NCI-H187 treated with DMSO at 0.1 percent for 48 hours (cell line): ENCODE measurements around the gene PER2.
A peak's percentile ranks its signal among the peaks of the same experiment; 100 is the strongest.

Experiments used
- DNase-seq: peaks from one replicate; lab custom pipeline; 2025; lab: John Stamatoyannopoulos, UW

PER2 gene

GRCh38 chr2:238230699-238231098 is 57.7 kb downstream of the PER2 start:
- no peak for DNase-seq

GRCh38 chr2:238228700-238229099 is 59.7 kb downstream of the PER2 start:
- DNase-seq: no peak

DNA sequence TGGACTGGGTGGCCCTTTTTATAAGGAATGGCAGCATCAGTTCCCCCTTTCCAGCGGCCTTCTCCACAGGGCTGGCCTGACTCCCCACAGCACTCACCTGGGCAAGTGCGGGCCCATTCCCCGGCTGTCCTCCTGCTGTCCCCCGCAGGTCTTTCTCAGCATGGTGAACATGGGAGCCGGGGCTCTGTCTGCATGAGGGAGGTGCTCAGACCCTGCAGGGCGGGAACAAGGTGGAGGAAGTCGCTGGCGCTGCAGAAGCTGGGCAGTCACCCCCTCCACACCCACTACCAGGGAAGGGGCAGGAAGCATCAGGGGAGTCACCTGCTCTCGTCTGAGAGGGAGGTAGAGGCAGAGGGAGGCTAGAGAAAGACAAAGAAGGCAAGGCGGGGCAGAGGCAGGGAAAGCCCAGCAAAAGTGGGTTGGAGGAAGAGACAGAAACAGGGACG is 60.8 kb downstream of the PER2 start:
- DNase-seq: no peak

DNA sequence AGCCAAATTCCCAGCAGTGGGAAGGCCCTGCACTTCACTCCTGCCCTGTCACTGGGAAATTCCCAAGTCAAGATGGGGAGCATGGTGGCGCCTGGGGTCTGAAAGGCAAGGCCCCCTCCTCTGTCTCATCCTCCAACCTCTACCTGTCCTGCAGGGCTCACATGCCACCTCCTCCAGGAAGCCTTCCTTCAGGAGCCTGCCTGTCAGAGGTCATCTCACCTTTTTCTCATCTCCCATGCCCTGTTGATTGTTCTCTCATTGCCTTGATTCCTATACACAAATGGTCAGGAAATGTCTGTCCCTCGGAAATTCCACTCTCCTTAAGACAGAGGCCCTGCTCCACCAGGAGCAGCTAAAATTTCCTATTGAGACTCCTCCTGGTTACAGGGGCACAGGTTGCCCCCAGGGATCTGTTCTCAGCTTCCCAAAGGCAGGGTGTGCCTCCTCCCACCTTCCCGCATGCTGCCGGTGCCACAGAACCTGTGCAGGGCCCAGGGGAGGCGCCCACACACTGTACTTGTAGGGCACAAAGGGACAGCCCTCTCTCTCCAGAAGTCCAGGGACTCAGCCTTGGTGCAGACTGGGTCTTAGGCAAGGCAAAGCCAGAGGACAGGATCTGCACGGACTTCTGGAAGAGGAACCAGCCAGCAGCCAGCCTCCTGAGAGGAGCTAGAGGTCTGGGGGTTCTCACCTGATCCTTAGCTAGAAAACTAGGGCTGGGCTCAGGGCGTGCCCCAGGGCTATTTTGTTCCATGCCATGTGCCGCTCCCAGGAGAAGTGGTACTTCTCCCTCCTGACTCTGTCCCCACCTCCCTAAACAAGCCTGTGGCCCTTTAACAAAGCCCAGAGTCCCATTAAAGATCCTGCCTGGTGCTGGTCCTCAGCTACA is 61.5 kb downstream of the PER2 start:
- no peak for DNase-seq

- DNase-seq: no peak
These were observed 62.3 kb downstream of the PER2 start for GRCh38 chr2:238225911-238226697.

DNA sequence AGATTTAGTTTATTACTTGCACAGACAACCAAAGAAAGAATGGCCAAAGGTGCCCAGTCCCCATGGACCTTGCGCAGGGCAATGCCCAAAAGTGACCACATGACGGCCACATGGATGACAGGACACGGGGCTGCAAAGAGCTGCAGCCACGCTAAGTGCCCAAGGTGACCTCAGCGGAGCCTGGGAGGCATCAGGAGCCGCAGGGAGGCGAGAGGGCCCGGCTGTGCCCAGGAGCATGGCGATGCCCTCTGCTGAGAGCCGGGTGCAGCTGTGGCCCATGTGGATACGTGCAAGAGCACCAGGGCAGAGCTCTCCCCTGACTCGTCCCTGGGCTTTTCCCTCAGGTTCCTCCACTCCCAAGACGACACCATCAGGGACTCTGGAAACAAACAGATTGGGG is 63.3 kb downstream of the PER2 start:
- DNase-seq: no peak

- DNase-seq: no peak
These were observed 63.9 kb downstream of the PER2 start for GRCh38 chr2:238224356-238225035.

- no peak for DNase-seq
These were observed 67.4 kb downstream of the PER2 start for GRCh38 chr2:238220892-238221521.

DNA sequence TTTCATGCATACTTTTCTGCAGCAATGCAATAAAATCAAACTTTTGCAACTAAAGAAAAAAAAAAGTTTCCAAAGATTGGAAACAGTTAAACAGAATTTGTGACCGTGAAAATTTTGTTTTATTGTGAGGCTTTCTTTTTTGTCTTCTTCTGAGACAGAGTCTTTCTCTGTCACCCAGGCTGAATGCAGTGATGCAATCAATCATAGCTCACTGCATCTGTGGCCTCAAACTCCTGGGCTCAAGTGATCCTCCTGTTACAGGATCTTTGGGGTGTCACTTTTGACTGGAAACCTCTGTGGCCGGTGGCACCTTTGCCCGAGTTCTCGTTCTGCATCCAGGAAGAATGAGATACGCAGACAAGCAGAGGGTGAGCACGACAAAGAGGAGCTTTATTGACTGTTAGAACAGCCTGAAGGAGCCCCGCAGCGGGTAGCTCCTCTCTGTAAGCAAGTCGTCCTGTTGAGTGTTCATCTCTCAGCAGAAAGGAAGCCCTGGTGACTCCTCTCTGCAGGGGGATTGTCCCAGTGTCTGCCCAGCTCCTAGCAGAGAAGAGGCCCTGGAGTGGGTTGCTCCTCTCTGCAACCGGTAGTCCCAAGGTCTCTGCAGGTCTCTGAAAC is 68.0 kb downstream of the PER2 start:
- DNase-seq: no peak

GRCh38 chr2:238216651-238217184 is 71.7 kb downstream of the PER2 start:
- no peak for DNase-seq

DNA sequence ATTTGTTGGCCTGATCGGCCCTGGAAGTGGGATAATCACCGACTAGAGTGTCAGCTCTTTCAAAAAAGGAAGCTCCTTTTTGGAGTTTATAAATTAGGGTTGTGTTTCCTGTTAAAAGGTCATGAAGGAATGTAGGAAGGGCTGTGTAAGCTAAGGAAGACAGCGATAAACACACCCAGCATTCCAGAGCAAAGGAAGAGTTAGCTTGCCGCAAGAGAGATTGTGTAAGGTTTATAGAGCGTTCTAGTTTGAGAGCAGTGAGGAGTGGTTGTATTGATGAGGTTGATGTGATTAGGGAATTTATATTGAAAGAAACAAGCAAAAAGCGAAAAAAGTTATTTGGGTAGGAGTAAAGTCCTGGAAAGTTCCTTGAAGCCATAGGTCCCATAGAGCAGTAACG is 81.4 kb downstream of the PER2 start:
- no peak for DNase-seq

GRCh38 chr2:238203973-238204683 is 84.3 kb downstream of the PER2 start:
- DNase-seq: no peak

DNA sequence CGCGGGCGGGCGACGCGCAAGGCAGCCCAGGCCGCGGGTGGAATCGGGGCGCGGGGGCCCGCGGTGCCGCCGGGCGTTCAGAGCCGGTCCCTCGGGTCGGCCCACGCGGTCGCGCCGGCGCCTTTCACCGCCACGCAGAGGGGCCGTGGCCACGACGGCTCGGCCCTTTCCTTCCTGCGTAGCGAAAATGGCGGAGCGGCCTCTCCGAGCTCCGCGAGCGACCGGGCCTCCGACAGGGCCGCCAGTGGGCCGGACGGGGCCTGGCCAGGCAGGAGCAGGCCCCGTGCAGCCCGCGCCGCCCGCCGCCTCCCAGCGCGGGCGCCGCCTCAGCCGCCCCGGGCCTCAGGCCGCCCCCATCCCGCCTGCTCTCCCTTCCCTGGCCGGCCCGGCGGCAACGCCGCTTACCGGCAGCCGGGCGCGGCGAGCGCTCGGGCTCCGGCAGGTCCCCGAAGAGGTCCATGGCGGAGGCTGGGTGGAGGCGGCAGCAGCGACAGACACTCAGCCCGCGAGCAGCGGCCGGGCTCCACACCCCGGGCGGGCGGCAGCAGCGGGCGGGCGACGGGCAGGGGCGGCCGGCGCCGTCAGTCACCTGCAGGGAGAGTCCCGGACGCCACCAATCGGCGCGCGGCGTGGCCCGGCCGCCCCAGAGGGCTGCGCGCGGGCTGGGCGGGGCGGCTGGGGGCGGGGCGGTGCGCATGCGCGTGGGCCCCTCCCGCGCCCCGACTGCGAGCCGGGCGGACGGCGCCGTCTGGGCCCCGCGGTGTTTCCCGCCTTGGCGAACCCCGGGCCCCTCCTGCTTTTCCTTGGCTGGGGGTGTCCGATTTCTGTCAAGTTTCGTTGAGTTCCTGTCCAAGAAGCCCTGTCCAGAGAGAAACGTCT is 85.1 kb downstream of the PER2 start, which contains the start of gene ILKAP:
ILKAP (minus strand) TSS at position 602 of the 879 bp plus-strand sequence; CDS start at position 460, 142 bp downstream.
- peak; percentile 9 for DNase-seq

- DNase-seq: no peak
These were observed 85.9 kb downstream of the PER2 start for GRCh38 chr2:238202326-238203093.
